DMS 273 treated with DMSO at 0.1 percent for 48 hours (cell line): ENCODE results near the gene B3GNT3.

Experiments
- DNase-seq: peaks from one replicate; lab custom pipeline; 2025; lab: John Stamatoyannopoulos, UW

B3GNT3 gene

GRCh38 chr19:17834350-17835181 lies 39.6 kb downstream of the B3GNT3 start:
- no peak for DNase-seq

DNA sequence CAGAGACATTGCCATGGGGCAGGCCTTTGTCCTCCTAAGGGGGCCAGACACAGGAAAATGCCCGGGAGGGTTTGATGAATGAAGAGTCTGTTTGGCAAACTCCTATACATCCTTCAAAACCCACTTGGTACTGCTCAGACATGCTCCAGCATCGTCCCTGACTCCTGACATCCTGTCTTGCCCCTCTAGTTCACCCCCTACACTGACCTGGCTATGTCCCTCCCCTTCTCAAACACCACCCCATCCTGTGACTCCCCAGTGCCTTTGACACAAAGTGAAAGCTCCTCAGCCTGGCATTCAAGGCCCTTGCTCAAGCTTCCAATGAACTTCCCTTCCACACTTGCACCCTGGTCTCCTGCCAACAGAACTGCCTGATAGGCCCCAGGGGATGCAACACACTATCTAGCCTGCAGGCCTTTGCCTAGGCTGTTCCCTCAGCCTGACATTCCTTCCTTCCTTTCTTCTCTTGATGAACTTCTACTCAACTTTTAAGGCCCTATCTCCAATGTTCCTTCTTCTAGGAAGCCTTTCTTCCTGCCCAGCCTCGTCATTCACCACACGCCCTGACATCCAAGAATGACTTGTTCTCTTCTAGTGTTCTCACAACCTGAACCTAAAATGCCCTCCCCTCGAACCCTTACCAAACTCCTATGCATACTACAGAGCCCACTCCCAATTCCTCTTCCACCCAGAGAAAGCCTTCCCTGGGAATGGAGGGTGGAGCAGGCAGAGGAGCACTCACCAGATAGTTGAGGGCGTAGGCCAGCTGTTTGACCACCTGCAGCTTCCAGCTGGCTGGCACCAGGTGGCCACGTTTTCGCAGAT lies 40.5 kb downstream of the B3GNT3 start:
- no peak for DNase-seq

- DNase-seq = no peak
Measured at GRCh38 chr19:17836530-17836929, 41.6 kb downstream of the B3GNT3 start.

DNA sequence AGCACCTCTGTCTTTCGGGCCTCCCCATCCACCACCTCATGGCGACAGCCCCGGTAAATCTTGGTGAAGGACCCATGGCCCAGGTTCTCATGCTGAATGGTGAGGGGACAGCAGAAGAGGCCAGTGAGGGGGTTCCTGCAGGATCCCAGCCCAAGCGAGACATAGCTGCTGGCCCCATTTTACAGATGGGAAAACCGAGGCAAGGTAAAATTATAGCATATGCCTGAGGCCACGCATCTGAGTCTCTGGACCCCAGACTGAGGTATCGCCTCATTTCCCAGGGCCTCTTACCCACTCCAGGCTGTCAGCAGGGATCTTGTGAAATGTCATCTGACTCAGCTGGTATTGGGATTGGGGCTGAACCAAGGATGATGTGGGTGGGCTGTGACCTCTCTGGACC lies 43.0 kb downstream of the B3GNT3 start:
- DNase-seq = no peak

DNA sequence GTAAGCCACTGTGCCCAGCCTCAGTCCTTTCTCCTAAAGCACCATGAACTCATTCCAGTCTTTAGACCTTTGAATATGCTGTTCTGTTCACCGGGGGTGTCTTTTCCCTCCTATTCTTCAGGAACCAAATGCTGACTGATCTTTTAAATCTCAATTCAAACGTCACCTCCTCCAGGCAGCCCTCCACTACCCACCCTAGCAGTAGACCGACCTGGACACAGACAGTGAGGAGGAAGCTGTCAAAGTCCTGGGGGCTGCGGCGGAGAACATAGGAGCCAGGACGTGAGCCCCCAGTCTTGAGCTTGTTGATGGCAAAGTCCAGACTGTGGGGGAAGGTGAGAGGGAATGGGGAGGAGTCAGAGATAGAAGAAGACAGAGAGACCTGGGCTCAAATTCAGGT lies 45.1 kb downstream of the B3GNT3 start:
- DNase-seq = no peak

DNA sequence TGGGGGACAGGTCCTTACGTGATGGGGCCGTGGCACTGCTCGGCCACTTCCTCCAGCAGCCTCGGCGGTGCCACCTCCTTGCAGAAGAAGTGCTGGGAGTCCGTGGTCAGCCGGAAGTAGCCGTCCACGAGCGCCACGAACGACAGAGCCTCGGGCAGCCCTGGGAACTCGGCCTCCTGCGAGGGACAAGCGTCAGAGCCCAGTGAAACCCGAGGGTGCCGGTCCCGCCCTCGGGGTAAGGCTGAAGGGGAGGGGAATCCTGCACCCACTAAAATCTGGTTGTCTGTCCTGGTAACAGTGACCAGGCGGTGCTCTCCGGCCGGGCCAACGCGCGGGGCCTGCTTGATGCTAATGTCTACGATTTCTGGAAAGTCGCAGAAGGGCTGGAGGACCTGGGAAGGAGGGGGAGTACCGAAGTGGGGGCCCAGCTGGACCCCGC lies 46.5 kb downstream of the B3GNT3 start:
- no peak for DNase-seq

GRCh38 chr19:17841810-17842662 lies 47.1 kb downstream of the B3GNT3 start:
- peak; percentile 85 for DNase-seq

DNA sequence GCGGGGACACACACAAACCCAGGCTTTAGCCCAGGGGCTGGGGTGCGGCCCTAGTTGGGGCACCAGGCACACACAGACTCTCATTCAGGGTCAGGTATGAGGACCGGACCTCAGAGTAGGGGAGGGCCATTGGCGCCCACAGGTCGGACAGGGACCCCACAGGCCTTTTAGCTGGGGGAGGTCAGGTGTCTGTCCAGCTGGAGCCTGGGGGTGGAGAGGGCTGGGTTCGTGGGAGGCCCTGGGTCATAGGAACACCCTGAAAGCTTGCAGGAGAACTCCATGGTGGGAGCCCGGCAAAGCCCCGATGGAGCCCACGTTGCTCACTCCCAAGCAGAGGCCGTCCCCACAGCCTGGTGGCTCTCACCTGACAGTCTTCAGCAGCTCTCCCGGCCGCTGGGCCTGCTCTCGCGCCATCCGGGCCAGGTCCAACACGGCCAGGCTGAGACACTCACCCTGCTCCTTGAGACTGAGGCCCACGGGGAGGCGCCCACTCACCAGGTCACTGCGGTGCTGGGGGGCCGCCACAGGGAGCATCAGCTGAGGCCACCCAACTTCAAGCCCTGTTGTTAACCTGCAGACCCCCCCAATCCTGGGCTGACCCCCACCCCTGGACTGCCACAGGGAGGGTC lies 47.8 kb downstream of the B3GNT3 start:
- no peak for DNase-seq

GRCh38 chr19:17843292-17843827 lies 48.4 kb downstream of the B3GNT3 start:
- DNase-seq = no peak

- no peak for DNase-seq
Measured at GRCh38 chr19:17843908-17844490, 49.1 kb downstream of the B3GNT3 start.

DNA sequence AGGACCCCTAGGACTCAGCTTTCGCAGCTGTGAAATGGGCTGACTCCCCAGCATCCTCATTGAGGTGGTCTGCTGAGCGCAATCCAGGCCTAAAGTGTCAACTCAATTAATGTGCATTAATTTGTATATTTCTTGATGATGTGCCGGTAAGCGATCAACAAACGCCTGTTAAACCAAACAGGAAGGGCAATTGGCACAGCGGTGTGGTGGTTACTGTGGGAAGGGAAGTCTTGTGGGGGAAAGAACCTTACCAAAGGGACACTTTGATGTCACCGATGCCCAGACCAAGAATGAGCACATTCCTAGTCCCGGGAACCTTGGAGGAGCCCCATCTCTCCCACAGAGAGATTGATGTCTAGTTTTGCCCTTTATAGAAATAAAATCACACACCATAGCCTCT lies 51.2 kb downstream of the B3GNT3 start:
- no peak for DNase-seq

DNA sequence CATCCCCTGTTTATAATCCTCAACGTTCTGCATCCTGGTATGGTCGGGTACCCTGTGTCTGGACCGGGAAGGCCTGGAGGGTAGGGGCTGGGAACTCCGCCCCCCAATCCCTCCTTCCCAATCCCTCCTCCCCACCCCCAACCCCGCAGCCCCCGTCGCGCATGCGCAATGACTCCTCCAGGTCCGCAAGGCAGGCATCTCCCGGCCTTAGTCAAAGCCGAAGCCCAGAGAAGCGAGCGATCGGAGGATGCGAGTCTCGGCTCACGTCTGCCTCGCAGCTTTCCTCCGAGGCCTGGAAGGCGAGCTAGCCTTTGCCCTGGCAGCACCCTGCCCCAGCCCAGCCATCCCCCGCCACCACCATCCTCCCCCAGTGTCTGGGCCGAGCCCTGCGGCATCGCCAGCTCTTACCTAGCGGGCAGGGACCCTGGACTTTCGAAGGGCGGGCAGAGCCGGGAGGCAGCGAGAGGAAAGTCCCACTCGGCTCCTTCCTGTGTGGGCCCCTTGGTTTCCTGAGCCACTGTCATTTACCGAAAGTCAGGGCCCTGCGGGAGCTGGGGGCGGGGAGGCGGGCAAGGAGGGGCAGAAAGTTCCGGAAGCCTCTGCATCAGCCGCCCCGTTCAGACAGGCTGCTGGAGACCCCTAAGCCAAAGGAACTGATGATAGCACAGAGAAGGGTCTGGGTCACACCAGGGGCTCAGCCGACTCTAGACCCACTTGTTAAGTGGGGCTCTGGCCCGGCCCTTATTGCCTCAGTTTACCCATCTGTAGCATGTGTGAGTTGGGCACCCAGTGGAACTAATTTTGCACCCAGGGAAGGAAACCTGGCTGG lies 52.8 kb downstream of the B3GNT3 start, which contains the start of gene JAK3:
Gene JAK3 (minus strand): TSS at position 445 of the 829 bp plus-strand sequence. CDS start 3,565 bp downstream, outside the sequence.
- DNase-seq = no peak

- no peak for DNase-seq
Measured at GRCh38 chr19:17848595-17849292, 53.8 kb downstream of the B3GNT3 start.

GRCh38 chr19:17854061-17854460 lies 59.1 kb downstream of the B3GNT3 start:
- DNase-seq = no peak

DNA sequence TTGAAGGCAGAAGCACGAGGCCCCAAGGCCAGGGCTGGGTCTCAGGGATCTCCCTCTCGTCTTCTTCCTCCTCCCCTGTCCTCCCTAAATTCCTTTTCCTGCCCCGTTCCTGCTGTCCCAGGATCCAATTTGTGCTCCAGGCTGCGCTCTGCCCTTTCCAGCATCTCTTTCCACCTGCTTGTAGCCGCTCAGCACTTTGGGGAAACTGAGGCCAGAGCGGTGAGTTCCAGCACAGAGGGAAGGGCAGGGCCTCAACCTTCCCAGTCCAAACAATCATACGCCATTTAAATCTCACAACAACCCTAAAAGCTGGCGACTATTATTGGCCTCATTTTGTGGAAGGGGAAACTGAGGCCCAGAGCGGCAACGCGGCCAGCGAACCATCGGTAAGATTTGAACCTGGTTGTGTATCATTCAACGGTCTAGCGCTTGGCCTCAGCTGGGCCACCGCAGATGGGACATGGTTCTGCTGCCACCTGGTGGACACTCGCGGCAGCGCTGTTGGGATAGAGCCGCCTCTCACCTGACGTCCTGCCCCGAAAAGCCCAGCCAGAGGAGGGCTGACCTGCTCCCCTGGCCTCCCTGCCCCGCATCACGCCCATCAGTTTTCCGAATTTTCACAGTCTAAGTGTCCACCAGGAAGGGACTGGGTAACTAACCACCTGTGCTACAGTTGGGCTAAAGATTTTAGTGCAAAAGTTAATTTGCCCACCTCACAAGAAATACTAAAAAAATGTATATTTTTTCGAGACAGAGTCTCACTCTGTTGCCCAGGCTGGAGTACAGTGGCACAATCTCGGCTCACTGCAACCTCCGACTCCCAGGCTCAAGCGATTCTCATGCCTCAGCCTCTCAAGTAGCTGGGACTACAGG lies 60.6 kb downstream of the B3GNT3 start:
- DNase-seq = no peak

DNA sequence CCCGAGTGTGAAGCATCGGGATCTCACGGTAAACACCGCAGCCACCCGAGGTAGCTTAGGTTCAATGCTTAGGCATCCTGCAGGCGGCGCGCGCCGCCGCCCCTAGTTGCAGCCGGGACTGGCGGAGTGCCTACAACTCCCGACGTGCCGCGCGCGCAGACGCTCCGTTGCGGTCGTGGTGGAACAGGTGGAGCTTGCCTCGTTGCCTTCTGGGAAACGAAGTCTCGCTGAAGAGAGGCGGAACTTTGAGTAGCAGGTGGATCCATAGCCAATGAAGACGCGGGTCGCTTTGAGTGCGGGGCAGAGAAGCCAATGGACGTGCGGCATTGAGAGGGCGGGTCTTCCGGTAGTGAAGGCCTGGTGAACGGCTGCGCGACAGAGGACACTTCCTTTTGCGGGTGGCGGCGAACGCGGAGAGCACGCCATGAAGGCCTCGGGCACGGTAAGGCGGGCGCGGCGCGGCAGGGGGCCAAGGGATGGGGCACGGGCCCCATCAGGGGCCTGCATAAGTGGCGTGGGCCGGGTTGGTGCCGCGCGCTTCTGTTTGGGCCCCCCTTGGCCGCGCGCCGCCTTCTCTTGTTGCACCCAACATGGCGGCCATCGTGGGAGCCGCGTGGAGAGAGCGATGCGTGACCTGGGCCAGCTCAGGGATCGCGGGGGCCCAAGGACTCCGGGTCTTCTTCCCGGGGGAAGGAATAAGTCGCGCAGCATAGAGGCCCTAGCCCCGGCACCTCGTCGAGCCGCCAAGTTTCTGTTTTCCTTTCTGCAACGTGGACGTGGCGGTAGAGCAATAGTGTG lies 64.8 kb downstream of the B3GNT3 start, which contains the start of gene RPL18A:
Gene RPL18A (plus strand): TSS at position 378 of the 798 bp plus-strand sequence. CDS start 47 bp downstream, at position 425.
- peak; percentile 99 for DNase-seq

- no peak for DNase-seq
Measured at GRCh38 chr19:17860331-17860992, 65.5 kb downstream of the B3GNT3 start.
